ENCODE measurements around the gene KLF11.

KLF11 gene

DNA sequence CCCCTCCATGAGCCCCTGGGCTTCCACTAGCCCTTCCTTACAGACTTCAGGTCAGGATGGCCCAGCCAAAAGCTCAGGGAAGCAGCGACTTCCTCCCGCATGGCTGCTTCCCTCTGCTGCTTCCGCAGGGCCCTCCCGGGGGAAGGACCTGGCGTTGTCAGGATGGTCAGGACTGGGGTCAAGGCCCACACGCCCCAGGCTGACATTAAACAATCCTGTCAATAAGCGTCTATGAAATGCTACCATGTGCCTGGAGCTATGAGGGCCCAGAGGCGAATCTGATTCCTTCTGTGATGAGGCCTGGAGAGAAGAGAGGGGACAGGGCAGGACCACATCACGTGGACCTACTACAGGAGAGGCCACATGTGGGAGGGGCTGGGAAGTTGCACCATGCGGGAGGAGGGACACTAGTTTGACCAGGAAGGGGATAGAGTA, 19.6 kb downstream of the KLF11 start:
- DNase-seq (ENCODE audit: low spot score): no peak
- no peak for FAIRE-seq

DNA sequence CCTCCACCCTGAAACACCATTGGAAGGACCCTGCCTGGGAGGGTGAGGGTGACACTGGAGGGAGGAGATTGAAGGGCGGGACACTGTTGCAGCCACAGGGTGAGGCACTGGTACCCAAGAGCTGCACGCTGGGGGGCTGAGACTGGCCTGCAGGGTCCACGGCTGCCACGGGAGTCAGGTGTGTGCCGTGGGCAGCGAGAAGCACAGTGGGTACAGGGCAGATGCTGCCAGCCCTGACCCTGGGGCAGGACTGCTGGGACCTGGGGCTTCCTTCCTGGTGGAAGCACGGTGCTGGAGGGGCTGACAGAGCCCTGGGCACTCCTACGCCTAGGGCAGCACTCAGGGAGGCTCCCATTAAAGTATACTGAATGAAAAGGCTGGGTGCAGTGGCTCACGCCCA, 20.2 kb downstream of the KLF11 start:
- DNase-seq (ENCODE audit: low spot score): no peak
- no peak for FAIRE-seq

- DNase-seq (ENCODE audit: low spot score) (no peak), FAIRE-seq (no peak)
Observed at GRCh38 chr2:10064932-10065772, 21.8 kb downstream of the KLF11 start.

DNA sequence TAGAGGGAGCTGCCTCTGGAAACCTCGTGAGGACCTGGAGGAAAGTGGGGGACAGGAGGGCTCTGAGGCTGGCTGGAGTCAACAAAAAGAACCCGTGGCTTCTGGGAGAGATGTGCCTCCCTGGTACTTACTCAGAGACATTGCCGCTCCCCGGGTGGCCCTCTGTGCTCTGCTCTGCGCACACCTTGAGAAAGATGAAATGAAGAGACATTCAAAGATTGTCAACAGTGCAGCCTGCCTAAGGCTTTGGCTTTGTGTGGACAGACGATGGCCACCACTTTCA, 22.4 kb downstream of the KLF11 start:
- FAIRE-seq (no peak), DNase-seq (ENCODE audit: low spot score) (no peak)

DNA sequence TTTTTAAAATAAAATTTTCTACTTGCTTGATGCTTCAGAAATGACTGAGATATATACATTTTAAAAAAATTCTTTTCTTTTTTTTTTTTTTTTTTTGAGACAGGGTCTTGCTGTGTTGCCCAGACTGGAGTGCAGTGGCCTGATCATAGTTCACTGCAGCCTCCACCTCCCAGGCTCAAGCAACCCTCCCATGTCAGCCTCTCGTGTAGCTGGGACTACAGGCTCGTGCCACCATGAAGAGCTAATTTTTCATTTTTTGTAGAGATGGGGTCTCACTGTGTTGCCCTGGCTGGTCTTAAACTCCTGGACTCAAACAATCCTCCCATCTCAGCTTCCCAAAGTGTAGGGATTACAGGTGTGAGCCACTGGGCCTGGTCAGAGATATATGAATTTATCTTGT, 24.0 kb downstream of the KLF11 start:
- FAIRE-seq: no peak
- no peak for DNase-seq (ENCODE audit: low spot score)

GRCh38 chr2:10067881-10068280, 24.5 kb downstream of the KLF11 start:
- DNase-seq (ENCODE audit: low spot score): no peak
- no peak for FAIRE-seq

DNA sequence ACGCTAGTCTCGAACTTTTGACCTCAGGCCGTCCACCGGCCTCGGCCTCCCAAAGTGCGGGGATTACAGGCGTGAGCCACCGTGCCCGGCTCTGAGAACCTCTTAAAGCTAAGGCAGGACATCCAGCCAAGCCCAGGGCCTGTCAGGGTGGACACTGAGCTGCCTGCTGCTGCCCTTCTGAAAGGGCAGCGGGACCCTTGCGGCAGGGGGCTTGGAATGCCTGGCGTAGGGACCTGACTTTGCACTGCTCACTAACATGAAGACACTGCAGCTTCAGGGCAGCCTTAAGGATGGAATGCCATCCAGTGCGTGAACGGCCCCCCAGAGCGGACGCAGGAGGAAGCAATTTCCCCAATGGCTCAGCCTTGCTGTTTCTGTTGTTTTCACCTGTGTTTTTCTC, 27.8 kb downstream of the KLF11 start:
- DNase-seq (ENCODE audit: low spot score): no peak
- no peak for FAIRE-seq

GRCh38 chr2:10071595-10071994, 28.2 kb downstream of the KLF11 start:
- FAIRE-seq: no peak
- no peak for DNase-seq (ENCODE audit: low spot score)

DNA sequence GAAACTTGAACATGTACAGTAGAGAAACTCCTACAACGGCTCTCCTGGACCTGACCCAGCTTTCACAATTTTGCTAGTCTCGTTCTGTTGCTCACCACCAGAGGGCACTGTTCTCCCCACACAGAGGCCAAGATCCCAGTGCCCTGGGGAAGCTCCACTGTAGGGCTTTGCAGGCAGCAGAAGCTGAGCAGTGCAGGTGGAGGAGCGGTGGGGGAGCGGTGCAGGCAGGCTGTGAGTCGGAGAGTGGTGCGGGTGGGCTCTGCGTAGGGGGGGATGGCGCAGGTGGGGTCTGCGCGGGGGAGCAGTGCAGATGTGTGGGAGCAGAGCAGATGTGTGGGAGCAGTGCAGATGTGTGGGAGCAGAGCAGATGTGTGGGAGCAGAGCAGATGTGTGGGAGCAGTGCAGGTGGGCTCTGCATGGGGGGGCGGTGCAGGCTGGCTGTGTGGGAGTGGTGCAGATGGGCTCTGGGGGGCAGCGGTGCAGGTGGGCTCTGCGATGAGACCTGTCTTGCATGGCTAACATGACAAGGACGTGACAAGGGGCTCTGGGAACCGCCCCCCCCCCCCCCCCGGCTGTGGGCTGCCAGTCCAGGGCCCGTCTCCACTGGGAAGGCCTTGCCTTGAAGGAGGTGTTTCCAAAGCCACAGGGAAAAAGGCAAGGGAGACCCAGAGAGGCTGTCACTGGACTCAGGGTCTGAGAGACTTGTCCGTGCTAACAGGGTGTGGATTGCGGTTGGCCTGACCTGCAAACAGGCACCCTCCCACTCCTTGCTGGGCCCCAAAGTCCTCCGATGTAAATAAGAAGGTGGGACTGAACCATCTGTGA, 29.5 kb downstream of the KLF11 start:
- FAIRE-seq (peak; percentile 66), DNase-seq (ENCODE audit: low spot score) (peak; percentile 78)

DNA sequence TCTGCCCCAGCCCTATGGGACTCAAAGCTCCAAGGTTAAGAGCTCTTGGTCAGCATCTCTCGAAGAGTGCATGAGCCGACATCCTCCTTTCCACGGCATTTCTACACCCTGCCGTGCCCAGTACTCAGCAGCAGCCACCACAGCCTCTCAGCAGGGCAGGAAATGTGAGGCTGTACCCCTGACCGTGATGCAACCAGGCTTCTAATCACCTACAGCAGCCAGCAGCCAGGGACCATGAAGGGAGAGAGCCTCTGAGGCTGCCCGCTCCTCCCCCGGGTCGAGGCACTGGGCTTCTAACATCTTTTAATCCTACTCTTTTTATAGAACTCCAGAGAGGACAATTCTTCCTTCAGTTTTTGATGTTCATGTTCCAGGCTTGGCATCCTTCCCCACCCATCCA, 30.4 kb downstream of the KLF11 start:
- no peak for FAIRE-seq

DNA sequence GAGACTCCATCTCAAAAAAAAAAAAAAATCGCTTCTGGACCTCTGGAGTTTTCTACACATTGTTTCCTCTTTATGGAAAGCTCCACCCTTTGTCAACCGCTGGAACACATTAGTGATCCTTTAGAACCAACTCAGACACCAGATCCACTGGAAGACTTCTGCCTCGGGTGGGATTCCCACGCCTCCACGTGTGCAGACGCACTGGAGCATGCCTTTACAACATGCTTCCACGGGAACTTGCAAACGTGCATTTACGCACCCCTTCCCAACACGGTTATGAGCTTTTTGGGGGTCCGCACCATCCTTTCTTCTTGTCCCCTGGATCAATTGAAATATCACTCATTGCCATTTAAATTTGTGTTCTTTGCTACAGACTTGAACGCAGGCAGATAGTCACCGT, 31.8 kb downstream of the KLF11 start:
- DNase-seq (ENCODE audit: low spot score) (no peak), FAIRE-seq (no peak)

More for the DNA sequence above, 30.4 kb downstream of the KLF11 start:
- DNase-seq (ENCODE audit: low spot score): no peak

DNA sequence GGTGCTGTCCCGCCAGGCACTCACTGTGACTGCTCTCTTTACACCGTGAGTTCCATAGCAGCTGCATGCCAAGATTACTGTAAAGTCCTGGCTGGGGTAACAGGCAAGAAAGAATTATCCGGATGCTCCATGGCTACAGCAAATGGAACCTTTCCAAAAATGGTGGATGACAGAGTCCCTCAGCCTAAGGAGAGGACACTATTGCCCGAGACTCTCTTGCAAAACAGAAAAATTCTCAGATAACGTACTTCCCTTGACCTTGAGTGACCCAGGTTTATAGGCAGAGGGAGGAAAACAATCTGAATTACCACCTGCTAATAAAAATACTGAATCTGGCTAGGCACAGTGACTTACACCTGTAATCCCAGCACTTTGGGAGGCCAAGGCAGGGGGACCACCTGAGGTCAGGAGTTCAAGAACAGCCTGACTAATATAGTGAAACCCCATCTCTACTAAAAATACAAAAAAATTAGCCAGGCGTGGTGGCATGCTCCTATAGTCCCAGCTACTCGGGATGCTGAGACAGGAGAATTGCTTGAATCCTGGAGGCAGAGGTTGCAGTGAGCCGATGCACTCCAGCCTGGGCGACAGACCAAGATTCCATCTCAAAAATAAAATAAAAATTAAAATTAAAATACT, 32.3 kb downstream of the KLF11 start:
- FAIRE-seq: no peak
- no peak for DNase-seq (ENCODE audit: low spot score)

DNA sequence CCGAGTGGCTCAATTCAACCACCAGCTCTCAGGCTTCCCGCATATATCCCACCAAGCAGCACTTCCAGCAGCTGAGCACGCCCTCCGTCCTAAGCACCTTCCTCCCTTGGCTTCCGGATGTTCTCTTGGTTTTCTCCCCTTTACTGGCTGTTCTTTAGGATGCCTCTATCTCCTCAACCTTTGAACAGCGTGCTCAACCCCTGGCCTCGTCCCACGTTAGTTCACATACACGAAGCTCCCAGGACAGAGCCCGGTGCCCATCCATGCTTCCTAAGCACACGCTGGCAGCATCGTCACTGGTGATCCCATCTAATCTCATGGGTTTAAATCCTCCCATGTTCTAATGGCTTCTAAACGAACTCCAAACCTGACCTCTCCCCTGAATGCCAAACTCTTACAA, 33.2 kb downstream of the KLF11 start:
- FAIRE-seq: no peak
- DNase-seq (ENCODE audit: low spot score): no peak

DNA sequence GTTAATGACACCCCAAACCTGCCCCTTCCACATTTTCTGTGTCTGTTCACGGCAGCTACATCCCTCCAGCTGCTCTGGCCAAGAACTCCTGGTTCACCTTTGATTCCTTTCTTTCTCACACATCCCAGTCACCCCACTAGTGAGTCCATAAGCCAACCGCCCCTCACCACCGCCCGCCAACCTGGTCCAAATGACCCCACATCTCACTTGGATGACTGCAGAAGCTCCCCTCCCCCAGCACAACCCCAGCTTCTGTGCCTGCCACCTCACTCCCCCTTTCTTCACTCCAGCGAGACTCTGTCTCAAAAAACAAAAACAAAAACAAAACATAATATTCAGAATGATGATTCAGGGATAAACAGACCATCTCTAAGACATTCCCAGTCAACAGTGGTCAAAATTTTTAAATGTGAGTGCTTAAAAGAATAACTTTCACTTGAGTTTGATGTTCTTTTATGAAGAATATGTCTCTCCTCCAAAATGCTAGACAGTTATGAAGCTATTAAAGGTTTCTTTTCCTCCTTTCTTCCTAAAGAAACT, 33.7 kb downstream of the KLF11 start:
- FAIRE-seq (no peak), DNase-seq (ENCODE audit: low spot score) (no peak)

DNA sequence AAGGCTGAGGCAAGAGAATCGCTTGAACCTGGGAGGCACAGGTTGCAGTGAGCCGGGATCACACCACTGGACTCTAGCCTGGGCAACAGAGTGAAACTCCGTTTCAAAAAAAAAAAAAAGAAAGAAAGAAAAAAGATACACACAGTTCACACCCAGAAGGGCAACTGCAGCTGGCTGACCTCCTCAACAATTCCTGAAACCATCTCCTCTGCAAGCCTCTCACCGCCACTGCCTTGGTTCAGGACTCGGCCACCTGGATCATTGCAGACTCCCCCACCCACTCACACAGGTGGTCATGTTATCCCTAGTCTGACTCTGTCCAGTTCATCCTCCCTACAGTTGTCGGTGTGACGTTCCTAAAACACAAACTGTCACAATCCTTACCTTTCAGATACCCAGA, 34.7 kb downstream of the KLF11 start:
- no peak for DNase-seq (ENCODE audit: low spot score)
- no peak for FAIRE-seq

DNA sequence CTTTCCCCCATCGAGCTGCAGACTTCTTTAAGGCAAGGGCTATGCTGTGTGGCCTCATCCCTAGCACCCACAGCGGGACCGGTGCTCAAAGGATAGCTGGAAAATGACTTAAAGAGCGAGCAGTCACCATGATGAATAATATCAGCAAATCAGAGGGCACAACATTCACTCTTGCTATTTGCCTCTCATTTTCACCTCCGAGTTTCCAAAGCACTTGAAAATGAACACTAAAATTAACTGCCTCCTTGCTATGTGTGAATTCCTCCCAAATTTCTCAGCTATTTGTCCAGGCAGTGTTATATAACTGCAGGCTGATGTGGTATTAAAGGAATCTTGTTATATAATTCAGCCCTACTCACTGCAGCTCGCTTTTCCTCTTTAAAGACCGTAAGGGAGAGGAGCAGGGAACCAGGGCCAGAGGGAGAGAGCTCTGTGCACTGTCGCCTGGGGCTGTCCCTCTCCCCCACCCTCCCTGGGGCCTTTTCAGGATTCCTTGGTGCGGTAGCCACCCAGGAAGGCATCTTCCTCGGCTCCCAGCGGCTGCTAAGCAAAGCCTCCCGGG, 35.4 kb downstream of the KLF11 start:
- FAIRE-seq: no peak

GRCh38 chr2:10079266-10079869, 36.0 kb downstream of the KLF11 start:
- FAIRE-seq (no peak), DNase-seq (ENCODE audit: low spot score) (no peak)

More for the DNA sequence above, 35.4 kb downstream of the KLF11 start:
- DNase-seq (ENCODE audit: low spot score): no peak

- DNase-seq (ENCODE audit: low spot score) (no peak), FAIRE-seq (no peak)
Observed at GRCh38 chr2:10079870-10080535, 36.7 kb downstream of the KLF11 start, which contains the start of gene CYS1. CYS1 (minus strand) TSS chr2:10080411; CDS start chr2:10080223, 188 bp downstream.

DNA sequence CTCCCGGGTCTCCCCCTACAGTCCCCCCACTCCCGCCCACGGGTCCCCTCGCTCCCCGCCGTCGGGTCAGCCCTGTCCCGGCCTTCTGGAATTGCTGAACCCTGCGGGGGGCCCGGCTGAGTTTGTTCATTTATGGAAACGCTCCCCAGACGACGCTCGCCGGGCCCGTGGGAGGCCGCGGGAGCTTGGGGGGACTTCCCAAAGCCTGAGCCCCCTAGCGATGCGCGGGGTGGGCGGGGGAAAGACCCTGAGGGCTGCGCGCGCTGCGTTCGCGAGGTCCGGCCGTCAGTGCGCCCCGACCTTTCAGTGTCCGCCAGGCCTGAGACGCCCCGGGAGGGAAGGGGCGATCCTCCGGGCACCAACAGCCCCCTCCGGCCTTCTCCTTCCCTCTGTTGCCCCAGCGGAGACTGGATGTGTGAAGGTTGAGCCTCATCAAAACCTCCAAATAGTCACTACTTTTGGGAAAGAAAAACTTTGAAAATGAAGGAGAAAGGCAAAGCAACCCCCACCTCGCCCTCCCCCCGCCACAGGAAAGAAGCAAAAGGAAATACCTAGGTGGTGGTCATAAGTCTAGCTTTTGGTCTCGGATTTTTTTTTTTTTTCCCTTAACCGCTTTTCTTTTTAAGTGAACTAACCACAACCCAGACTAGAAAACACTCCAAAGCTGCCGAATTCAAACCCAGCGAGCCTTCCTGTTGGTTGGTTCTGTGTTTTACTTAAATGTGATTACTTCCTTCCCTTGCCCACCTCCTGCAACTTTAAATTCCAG, 37.4 kb downstream of the KLF11 start:
- DNase-seq (ENCODE audit: low spot score) (no peak), FAIRE-seq (no peak)

DNA sequence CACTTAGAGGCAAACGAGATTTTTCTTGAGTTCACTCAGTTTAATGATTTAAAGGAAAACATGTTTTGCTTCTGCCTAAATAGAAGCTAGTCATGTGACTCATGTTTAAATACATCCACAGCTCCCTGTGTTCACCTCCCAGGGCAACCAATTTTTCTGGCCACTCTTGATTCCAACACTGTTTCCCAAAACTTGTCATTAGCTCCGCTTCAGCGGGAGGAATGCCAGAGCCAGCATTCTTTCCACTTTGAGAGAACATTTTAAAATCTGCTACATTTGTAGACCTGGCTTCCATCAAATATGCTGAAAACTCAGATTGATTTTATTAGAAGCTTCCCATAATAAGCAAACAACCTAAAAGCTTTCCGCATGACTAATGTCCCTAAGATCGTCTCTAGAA, 39.7 kb downstream of the KLF11 start:
- FAIRE-seq: no peak
- DNase-seq (ENCODE audit: low spot score): no peak

Measured in RCC 7860 (cell line).